OCI-LY7 (cell line): Measurements from ENCODE around the gene UGT2B10. TPM values are rescaled to one million over a fixed set of nuclear protein-coding genes. Genes with fewer than 3 reads are reported as not detected.

Experiments
- BruUV-seq: library from RNA; stranded (reverse); fragments of 400-500 nt; replicated peaks from 2 replicates; lab custom pipeline; 2021; lab: Mats Ljungman, UMichigan
- CTCF ChIA-PET: fragments of 300-600 bp; sonication (Branson Sonifier 250); formaldehyde crosslinking; loops from one replicate; lab custom pipeline; 2022; ENCODE audit warnings: antibody characterized with exemption; ENCODE audit not compliant: unreplicated experiment; lab: Charles Lee
- POLR2A ChIA-PET: fragments of 300-600 bp; sonication (Branson Sonifier 250); formaldehyde crosslinking; loops from one replicate; lab custom pipeline; 2022; ENCODE audit warnings: antibody characterized with exemption; lab: Charles Lee
- DNase-seq: peaks from one replicate; pipeline ENCODE4 v3.0.0-alpha.2; 2015; ENCODE audit warnings: low spot score
- H2AFZ ChIP-seq: fragments of 200-600 bp; sonication (generic), shearing (Covaris generic); 2 replicates; pipeline ENCODE4 v1.6.1; 2014; ENCODE audit warnings: mild to moderate bottlenecking, antibody characterized with exemption, low read length, moderate library complexity
- H3K27ac ChIP-seq: fragments of 200-600 bp; sonication (generic); 2 replicates; pipeline ENCODE4 v1.5.1; 2014; ENCODE audit warnings: mixed run types, low read depth, mild to moderate bottlenecking, moderate library complexity, low read length, inconsistent platforms; ENCODE audit not compliant: poor library complexity, severe bottlenecking
- H3K36me3 ChIP-seq: fragments of 200-600 bp; sonication (generic); 2 replicates; pipeline ENCODE4 v1.6.1; 2014; ENCODE audit warnings: mild to moderate bottlenecking, antibody characterized with exemption, low read length, moderate library complexity, mixed read lengths; ENCODE audit not compliant: insufficient read depth
- H3K4me1 ChIP-seq: fragments of 200-600 bp; sonication (generic); 2 replicates; pipeline ENCODE4 v1.5.1; 2014; ENCODE audit warnings: mild to moderate bottlenecking, low read length; ENCODE audit not compliant: insufficient read depth, poor library complexity, severe bottlenecking
- H3K4me2 ChIP-seq: fragments of 200-600 bp; sonication (generic); 2 replicates; pipeline ENCODE4 v1.6.1; 2014; ENCODE audit warnings: mild to moderate bottlenecking, low read length
- H3K4me3 ChIP-seq: fragments of 200-600 bp; sonication (generic); 2 replicates; pipeline ENCODE4 v1.5.1; 2014; ENCODE audit warnings: mild to moderate bottlenecking, low read depth, low read length; ENCODE audit not compliant: poor library complexity, severe bottlenecking
- H3K79me2 ChIP-seq: fragments of 200-600 bp; sonication (generic); 2 replicates; pipeline ENCODE4 v1.6.1; 2016; ENCODE audit warnings: low read depth, mild to moderate bottlenecking, low read length, moderate library complexity, mixed read lengths; ENCODE audit not compliant: insufficient read depth
- H3K9me2 ChIP-seq: fragments of 200-600 bp; sonication (generic); 2 replicates; pipeline ENCODE4 v1.6.1; 2016; ENCODE audit warnings: mild to moderate bottlenecking, low read length, mixed read lengths; ENCODE audit not compliant: insufficient read depth
- H3K9me3 ChIP-seq: fragments of 200-600 bp; sonication (generic); 2 replicates; pipeline ENCODE4 v1.6.1; 2014; ENCODE audit warnings: mild to moderate bottlenecking, mixed run types, low read length, mixed read lengths
- H4K20me1 ChIP-seq: fragments of 200-600 bp; sonication (generic); 2 replicates; pipeline ENCODE4 v1.6.1; 2014; ENCODE audit warnings: mild to moderate bottlenecking, antibody characterized with exemption, low read length, moderate library complexity, mixed read lengths; ENCODE audit not compliant: insufficient read depth
- CTCF ChIP-seq: fragments of 200-600 bp; sonication (generic); conservative IDR thresholded peaks from 2 replicates; pipeline ENCODE4 v1.5.1; 2014; ENCODE audit warnings: mild to moderate bottlenecking, antibody characterized with exemption, low read length, moderate library complexity, mixed read lengths
- EZH2phosphoT487 ChIP-seq: fragments of 200-600 bp; sonication (generic); IDR thresholded peaks from 2 replicates; pipeline ENCODE4 v1.6.1; 2018; ENCODE audit warnings: low read depth, borderline replicate concordance, mild to moderate bottlenecking, mixed run types, antibody characterized with exemption, low read length, moderate library complexity, mixed read lengths
- intact Hi-C: fragments of 100-400 bp; cut with micrococcal nuclease; formaldehyde crosslinking; loops from one replicate; pipeline ENCODE4 v1.10.0; 2022; ENCODE audit not compliant: unreplicated experiment
- total RNA-seq, 2 experiments: library from RNA; depleted of rRNA in 1 of 2; stranded (reverse); fragments of >200 nt in 1 of 2; shearing (Covaris generic) in 1 of 2; gene quantifications; 2 replicates each; pipeline ENCODE4 v1.2.3, GENCODE V29; 2014 to 2022

Gene UGT2B10
- total RNA-seq, 2 experiments from 2014 or later: not detected

GRCh38 chr4:68780232-68780631 lies 35.6 kb upstream of the UGT2B10 start:
- Histone ChIP-seq H3K79me2 (no peaks in the 10 kb centered on the region), H3K4me1 (no peaks in the 10 kb centered on the region), H3K9me2 (no peaks in the 10 kb centered on the region), H3K9me3 (no peaks in the 10 kb centered on the region), H3K27ac (no peak overlapping the region), H4K20me1 (no peaks in the 10 kb centered on the region), H3K4me2 (no peak overlapping the region), H2AFZ (no peak overlapping the region), H3K4me3 (no peak overlapping the region), H3K36me3 (no peaks in the 10 kb centered on the region)
- BruUV-seq: no TSS peak
- ChIA-PET CTCF (no interaction called here), POLR2A (no interaction called here)
- no peak for DNase-seq
- intact Hi-C loops: no loop called here
- no peak for TF ChIP-seq CTCF
- TF ChIP-seq EZH2phosphoT487: no peak

- Histone ChIP-seq H3K27ac (no peak overlapping the region), H3K4me2 (no peak overlapping the region), H3K4me3 (no peak overlapping the region), H2AFZ (no peak overlapping the region), H3K79me2 (no peaks in the 10 kb centered on the region), H3K36me3 (no peaks in the 10 kb centered on the region), H3K4me1 (no peaks in the 10 kb centered on the region), H4K20me1 (no peaks in the 10 kb centered on the region), H3K9me2 (no peaks in the 10 kb centered on the region), H3K9me3 (no peaks in the 10 kb centered on the region)
- TF ChIP-seq CTCF (no peak), EZH2phosphoT487 (no peak)
- ChIA-PET CTCF (no interaction called here), POLR2A (no interaction called here)
- DNase-seq: no peak
- no TSS peak for BruUV-seq
- intact Hi-C loops: no loop called here
Observed at GRCh38 chr4:68797048-68797447, 18.7 kb upstream of the UGT2B10 start.

GRCh38 chr4:68797618-68798017 lies 18.2 kb upstream of the UGT2B10 start:
- DNase-seq: no peak
- H3K9me3 ChIP-seq: no peaks in the 10 kb centered on the region
- no peaks in the 10 kb centered on the region for H4K20me1 ChIP-seq
- no peak overlapping the region for H2AFZ ChIP-seq
- no peaks in the 10 kb centered on the region for H3K36me3 ChIP-seq
- H3K27ac ChIP-seq: no peak overlapping the region
- TF ChIP-seq CTCF (no peak), EZH2phosphoT487 (no peak)
- no peak overlapping the region for H3K4me3 ChIP-seq
- no TSS peak for BruUV-seq
- H3K9me2 ChIP-seq: no peaks in the 10 kb centered on the region
- H3K4me1 ChIP-seq: no peaks in the 10 kb centered on the region
- intact Hi-C loops: no loop called here
- CTCF ChIA-PET: no interaction called here
- H3K79me2 ChIP-seq: no peaks in the 10 kb centered on the region
- POLR2A ChIA-PET: no interaction called here
- H3K4me2 ChIP-seq: no peak overlapping the region
